ENCODE results near the gene PRAME.
"Not testable (repeated sequence)": the region's sequence is repeated elsewhere in the genome, so short reads cannot be mapped to it uniquely, and the experiment has no call there.

DNA sequence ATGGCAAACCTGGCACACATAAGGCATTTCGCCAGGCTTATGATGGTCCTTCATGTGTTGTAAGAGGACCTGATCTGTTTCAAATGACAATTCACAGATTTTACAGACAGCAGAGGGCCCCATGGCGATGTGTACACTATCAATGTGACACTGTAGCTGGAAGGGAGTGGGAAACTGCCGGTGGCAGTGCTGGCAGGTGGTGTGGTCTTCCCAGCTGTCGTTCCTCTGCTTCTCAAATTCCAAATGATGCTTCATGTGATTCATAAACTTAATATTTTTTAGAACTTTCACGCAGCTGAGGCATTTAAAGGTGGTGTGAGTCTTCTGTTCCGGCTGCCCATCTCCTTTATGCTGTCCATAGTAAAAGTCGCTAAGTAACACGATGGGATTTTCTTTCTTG lies 44.6 kb downstream of the PRAME start:
- TF ChIP-seq, protein P1, sequence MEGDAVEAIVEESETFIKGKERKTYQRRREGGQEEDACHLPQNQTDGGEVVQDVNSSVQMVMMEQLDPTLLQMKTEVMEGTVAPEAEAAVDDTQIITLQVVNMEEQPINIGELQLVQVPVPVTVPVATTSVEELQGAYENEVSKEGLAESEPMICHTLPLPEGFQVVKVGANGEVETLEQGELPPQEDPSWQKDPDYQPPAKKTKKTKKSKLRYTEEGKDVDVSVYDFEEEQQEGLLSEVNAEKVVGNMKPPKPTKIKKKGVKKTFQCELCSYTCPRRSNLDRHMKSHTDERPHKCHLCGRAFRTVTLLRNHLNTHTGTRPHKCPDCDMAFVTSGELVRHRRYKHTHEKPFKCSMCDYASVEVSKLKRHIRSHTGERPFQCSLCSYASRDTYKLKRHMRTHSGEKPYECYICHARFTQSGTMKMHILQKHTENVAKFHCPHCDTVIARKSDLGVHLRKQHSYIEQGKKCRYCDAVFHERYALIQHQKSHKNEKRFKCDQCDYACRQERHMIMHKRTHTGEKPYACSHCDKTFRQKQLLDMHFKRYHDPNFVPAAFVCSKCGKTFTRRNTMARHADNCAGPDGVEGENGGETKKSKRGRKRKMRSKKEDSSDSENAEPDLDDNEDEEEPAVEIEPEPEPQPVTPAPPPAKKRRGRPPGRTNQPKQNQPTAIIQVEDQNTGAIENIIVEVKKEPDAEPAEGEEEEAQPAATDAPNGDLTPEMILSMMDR (IDR thresholded peaks at IDR 0.05; ENCODE audit: insufficient read depth, low read depth, low read length): not testable (repeated sequence)
- TF ChIP-seq EZH2 (IDR thresholded peaks at IDR 0.05; ENCODE audit: insufficient read depth, low read length): not testable (repeated sequence)

Data from astrocyte (in vitro differentiated cells and primary cell).